Caco-2 (cell line): ENCODE data around the gene MAP3K7CL. TPM values are rescaled to one million over a fixed set of nuclear protein-coding genes. Genes with fewer than 3 reads are reported as not detected.

ENCODE experiments used
- BruUV-seq: library from RNA; stranded (reverse); fragments of 400-500 nt; replicated peaks from 2 replicates; lab custom pipeline; 2021; lab: Mats Ljungman, UMichigan
- CTCF ChIA-PET: fragments of 300-600 bp; sonication (Branson Sonifier 250); formaldehyde crosslinking; loops from one replicate; lab custom pipeline; 2022; ENCODE audit warnings: antibody characterized with exemption; lab: Charles Lee
- POLR2A ChIA-PET: fragments of 300-600 bp; sonication (Branson Sonifier 250); formaldehyde crosslinking; loops from one replicate; lab custom pipeline; 2022; ENCODE audit warnings: antibody characterized with exemption; lab: Charles Lee
- DNase-seq, 2 experiments: peaks; one replicate each; pipeline versions ENCODE4 v3.0.0 to v3.0.0-alpha.2; 2020 to 2022
- H3K27me3 ChIP-seq: replicated peaks from 2 replicates; pipeline ENCODE4 v1.6.0; 2011; ENCODE audit warnings: low read length; ENCODE audit not compliant: control insufficient read depth, insufficient read depth
- H3K36me3 ChIP-seq: 2 replicates; pipeline ENCODE4 v1.5.1; 2011; ENCODE audit warnings: low read length; ENCODE audit not compliant: control insufficient read depth, insufficient read depth
- H3K4me1 ChIP-seq: fragments of 250-450 bp; sonication (Bioruptor Pico); 2 replicates; pipeline ENCODE4 v1.5.1; 2020; ENCODE audit warnings: mild to moderate bottlenecking
- H3K4me3 ChIP-seq: 2 replicates; pipeline ENCODE4 v1.5.1; 2011; ENCODE audit warnings: low read depth, mild to moderate bottlenecking, control low read depth, low read length
- H3K9me3 ChIP-seq: fragments of 250-450 bp; sonication (Bioruptor Pico); 2 replicates; pipeline ENCODE4 v1.5.1; 2020; ENCODE audit warnings: mild to moderate bottlenecking, moderate library complexity
- H3K27ac Mint-ChIP-seq: one replicate; pipeline ENCODE4 v1.8.0; 2022; ENCODE audit warnings: mixed read lengths; ENCODE audit not compliant: unreplicated experiment
- H3K27me3 Mint-ChIP-seq: one replicate; pipeline ENCODE4 v1.8.0; 2022; ENCODE audit warnings: mixed read lengths; ENCODE audit not compliant: insufficient read depth, unreplicated experiment
- H3K36me3 Mint-ChIP-seq: one replicate; pipeline ENCODE4 v1.8.0; 2022; ENCODE audit warnings: mild to moderate bottlenecking, mixed read lengths; ENCODE audit not compliant: insufficient read depth, unreplicated experiment
- H3K4me1 Mint-ChIP-seq: one replicate; pipeline ENCODE4 v1.8.0; 2022; ENCODE audit warnings: low read depth, mixed read lengths; ENCODE audit not compliant: unreplicated experiment
- H3K4me3 Mint-ChIP-seq: one replicate; pipeline ENCODE4 v1.8.0; 2022; ENCODE audit warnings: mild to moderate bottlenecking, moderate library complexity, mixed read lengths; ENCODE audit not compliant: unreplicated experiment
- H3K9me3 Mint-ChIP-seq: one replicate; pipeline ENCODE4 v1.8.0; 2022; ENCODE audit warnings: mixed read lengths; ENCODE audit not compliant: unreplicated experiment
- intact Hi-C: fragments of 100-400 bp; cut with micrococcal nuclease; formaldehyde crosslinking; loops from one replicate; pipeline ENCODE4 v1.10.0; 2022; ENCODE audit not compliant: unreplicated experiment
- total RNA-seq: library from RNA; stranded (reverse); gene quantifications from 2 replicates; pipeline ENCODE4 v1.2.3, GENCODE V29; 2022
- TF ChIP-seq, protein P1 (sequence below), 2 experiments: fragments of 200-600 bp in 1 of 2; IDR thresholded peaks; 1 replicate in 1 of 2; 2 replicates in 1 of 2; pipeline versions ENCODE4 v1.5.1 to v1.8.0; 2011 to 2022; ENCODE audit warnings: antibody characterized with exemption in 1 of 2, control low read depth in 1 of 2, inconsistent platforms in 1 of 2, low read depth in 1 of 2, low read length in 1 of 2, mild to moderate bottlenecking in 1 of 2, moderate library complexity in 1 of 2; ENCODE audit not compliant: insufficient read depth in 1 of 2, severe bottlenecking in 1 of 2, unreplicated experiment in 1 of 2

MAP3K7CL gene
- total RNA-seq, 1 experiment from 2014 or later, result 8.2 TPM

DNA sequence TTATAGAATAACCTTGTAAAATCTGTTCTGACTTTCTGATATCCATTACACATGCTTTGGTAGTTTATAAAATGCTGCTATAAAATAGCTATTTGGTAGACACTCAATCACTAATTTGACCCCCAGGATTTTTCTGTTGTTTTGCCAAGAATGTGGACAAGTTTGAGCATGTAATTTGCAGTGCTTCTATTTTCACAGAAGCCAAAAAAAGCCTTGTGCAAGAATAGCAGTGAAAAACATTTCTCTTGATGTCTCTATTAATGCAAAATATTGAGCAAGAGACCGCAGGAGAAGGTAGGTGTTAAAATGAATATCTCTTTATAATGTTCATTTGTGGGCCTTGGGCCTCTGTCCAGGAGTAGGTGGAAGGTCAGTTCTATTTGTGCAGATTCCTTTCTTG is 22.5 kb downstream of the MAP3K7CL start:
- no peak overlapping the region for H3K4me3 Mint-ChIP-seq

DNA sequence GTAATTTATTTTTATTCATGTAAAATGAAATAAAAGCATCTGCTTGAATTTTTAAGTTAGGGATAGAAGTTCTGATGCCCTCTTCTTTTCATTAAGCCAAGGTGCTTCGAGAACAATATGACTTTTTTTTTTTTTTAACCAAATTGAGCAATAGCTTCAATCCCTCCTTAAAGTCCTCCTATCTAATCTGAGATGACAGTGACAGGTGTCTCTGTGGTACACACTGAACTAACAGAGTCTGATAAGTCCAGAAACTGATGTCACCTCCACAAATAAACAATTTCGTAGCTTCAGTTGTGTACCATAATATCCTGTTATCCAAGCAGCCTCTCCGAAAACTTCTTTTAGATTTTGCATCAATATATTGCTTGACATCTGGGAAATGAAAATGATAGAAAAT is 23.8 kb downstream of the MAP3K7CL start:
- Mint-ChIP-seq H3K27me3 (no peaks in the 10 kb centered on the region), H3K4me3 (no peak overlapping the region), H3K9me3 (no peaks in the 10 kb centered on the region), H3K36me3 (no peaks in the 10 kb centered on the region), H3K27ac (no peak overlapping the region), H3K4me1 (no peaks in the 10 kb centered on the region)
- POLR2A ChIA-PET, result no interaction called here
- Histone ChIP-seq H3K27me3 (no peaks in the 10 kb centered on the region), H3K36me3 (no peaks in the 10 kb centered on the region), H3K4me3 (no peak overlapping the region), H3K4me1 (no peaks in the 10 kb centered on the region), H3K9me3 (no peaks in the 10 kb centered on the region)
- CTCF ChIA-PET, result no interaction called here
- DNase-seq, result no peak
- intact Hi-C loops, result no loop called here
- no TSS peak for BruUV-seq
- TF ChIP-seq, protein P1, sequence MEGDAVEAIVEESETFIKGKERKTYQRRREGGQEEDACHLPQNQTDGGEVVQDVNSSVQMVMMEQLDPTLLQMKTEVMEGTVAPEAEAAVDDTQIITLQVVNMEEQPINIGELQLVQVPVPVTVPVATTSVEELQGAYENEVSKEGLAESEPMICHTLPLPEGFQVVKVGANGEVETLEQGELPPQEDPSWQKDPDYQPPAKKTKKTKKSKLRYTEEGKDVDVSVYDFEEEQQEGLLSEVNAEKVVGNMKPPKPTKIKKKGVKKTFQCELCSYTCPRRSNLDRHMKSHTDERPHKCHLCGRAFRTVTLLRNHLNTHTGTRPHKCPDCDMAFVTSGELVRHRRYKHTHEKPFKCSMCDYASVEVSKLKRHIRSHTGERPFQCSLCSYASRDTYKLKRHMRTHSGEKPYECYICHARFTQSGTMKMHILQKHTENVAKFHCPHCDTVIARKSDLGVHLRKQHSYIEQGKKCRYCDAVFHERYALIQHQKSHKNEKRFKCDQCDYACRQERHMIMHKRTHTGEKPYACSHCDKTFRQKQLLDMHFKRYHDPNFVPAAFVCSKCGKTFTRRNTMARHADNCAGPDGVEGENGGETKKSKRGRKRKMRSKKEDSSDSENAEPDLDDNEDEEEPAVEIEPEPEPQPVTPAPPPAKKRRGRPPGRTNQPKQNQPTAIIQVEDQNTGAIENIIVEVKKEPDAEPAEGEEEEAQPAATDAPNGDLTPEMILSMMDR (IDR thresholded peaks at IDR 0.05; ENCODE audit: insufficient read depth in 1 of 2, low read depth in 1 of 2, low read length in 1 of 2, severe bottlenecking in 1 of 2, unreplicated experiment in 1 of 2), result no peak

More for the DNA sequence above, 22.5 kb downstream of the MAP3K7CL start:
- no peaks in the 10 kb centered on the region for H3K9me3 ChIP-seq
- no peaks in the 10 kb centered on the region for H3K27me3 ChIP-seq
- DNase-seq, result no peak
- H3K36me3 ChIP-seq, result no peaks in the 10 kb centered on the region
- Mint-ChIP-seq H3K27me3 (no peaks in the 10 kb centered on the region), H3K36me3 (no peaks in the 10 kb centered on the region), H3K4me1 (no peaks in the 10 kb centered on the region), H3K27ac (no peak overlapping the region), H3K9me3 (no peaks in the 10 kb centered on the region)
- BruUV-seq, result no TSS peak
- TF ChIP-seq, protein P1 (IDR thresholded peaks at IDR 0.05; ENCODE audit: insufficient read depth in 1 of 2, low read depth in 1 of 2, low read length in 1 of 2, severe bottlenecking in 1 of 2, unreplicated experiment in 1 of 2), result no peak
- ChIA-PET CTCF (no interaction called here), POLR2A (no interaction called here)
- H3K4me1 ChIP-seq, result no peaks in the 10 kb centered on the region
- H3K4me3 ChIP-seq, result no peak overlapping the region
- intact Hi-C loops, result no loop called here

DNA sequence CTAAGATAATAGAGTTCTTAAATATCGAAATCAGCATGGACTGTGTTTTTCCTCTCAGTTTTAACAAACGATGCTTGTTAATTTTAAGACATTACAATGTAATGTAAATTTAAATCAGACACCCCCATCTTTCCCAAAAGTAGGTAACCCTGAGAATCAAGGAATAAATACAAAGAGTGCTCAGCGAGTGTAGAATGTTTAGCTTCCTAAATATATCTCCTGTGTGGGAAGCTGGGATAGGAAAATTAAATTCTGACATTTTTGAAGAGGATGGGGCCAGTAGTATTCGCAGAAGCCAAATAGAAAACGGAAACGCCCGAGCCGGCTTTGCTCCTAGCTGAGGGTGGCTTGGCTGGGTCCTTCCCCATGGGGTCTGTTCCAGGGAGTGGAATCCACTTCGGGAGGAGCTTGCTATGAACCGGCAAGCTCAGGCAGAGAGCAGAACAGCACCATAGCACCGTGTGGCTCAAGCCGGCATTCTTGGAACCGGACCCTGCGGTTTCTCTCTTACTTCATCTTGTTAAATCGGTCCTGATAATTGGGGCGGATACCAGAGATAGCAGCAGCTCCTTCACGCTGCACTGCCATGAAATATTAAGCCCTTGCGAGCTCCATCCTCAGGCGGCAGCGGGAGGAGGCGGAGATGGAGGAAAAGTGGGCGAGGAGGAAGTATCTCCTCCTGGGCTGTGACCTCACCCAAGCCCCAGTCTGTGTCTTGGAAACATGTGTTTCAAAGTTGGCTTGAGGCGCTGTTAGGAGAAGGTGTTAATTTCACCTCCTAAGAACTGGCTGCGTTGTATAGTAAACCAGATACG is 24.9 kb downstream of the MAP3K7CL start:
- Histone ChIP-seq H3K9me3 (no peaks in the 10 kb centered on the region), H3K4me3 (no peak overlapping the region), H3K4me1 (no peaks in the 10 kb centered on the region), H3K27me3 (no peaks in the 10 kb centered on the region), H3K36me3 (no peaks in the 10 kb centered on the region; the same call in 1 of the 2 replicates)
- Mint-ChIP-seq H3K36me3 (peaks cover 6% of the 10 kb centered on the region), H3K4me1 (no peaks in the 10 kb centered on the region), H3K27ac (no peak overlapping the region), H3K27me3 (no peaks in the 10 kb centered on the region), H3K4me3 (no peak overlapping the region), H3K9me3 (no peaks in the 10 kb centered on the region)
- CTCF ChIA-PET, result no interaction called here
- intact Hi-C loops, result no loop called here
- BruUV-seq, result no TSS peak
- TF ChIP-seq, protein P1 (IDR thresholded peaks at IDR 0.05; ENCODE audit: insufficient read depth in 1 of 2, low read depth in 1 of 2, low read length in 1 of 2, severe bottlenecking in 1 of 2, unreplicated experiment in 1 of 2), result no peak
- POLR2A ChIA-PET, result no interaction called here
- DNase-seq, result no peak
